ENCODE data around the gene TNFSF11.
"Not testable (repeated sequence)": the region's sequence is repeated elsewhere in the genome, so short reads cannot be mapped to it uniquely, and the experiment has no call there.

TNFSF11 gene, protein sequence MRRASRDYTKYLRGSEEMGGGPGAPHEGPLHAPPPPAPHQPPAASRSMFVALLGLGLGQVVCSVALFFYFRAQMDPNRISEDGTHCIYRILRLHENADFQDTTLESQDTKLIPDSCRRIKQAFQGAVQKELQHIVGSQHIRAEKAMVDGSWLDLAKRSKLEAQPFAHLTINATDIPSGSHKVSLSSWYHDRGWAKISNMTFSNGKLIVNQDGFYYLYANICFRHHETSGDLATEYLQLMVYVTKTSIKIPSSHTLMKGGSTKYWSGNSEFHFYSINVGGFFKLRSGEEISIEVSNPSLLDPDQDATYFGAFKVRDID

DNA sequence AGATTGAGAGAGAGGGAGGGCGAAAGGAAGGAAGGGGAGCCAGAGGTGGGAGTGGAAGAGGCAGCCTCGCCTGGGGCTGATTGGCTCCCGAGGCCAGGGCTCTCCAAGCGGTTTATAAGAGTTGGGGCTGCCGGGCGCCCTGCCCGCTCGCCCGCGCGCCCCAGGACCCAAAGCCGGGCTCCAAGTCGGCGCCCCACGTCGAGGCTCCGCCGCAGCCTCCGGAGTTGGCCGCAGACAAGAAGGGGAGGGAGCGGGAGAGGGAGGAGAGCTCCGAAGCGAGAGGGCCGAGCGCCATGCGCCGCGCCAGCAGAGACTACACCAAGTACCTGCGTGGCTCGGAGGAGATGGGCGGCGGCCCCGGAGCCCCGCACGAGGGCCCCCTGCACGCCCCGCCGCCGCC lies at the start of gene TNFSF11:
TNFSF11 (plus strand) TSS at position 142 of the 400 bp plus-strand sequence; CDS start at position 294, 152 bp downstream.
- DNase-seq: no peak

DNA sequence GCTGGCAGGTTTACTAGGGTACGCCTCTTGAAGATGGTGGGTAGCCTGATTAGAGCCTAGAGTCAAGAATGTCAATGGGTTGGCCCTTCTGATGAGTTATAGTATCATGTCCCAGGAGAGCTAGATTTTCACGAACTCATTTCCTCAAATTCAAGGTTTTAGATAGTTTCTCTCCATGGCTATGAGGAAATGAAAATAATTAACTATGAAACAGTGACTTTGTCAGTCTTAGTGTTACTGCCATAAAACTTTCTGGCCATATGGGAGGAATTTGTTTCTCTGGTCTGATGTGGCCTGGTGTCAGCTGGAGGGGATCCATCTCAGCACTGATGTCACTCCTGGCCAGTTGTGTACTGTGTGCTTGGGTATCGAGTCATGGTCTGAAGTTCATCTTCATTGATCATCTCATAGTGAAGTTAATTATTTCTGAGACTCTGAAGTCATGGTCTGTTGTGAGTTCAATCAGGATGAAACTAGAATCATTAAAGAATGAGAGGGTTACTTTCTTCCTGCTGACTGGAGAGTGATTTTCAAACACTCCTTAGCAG lies 49.4 kb upstream of the TNFSF11 start:
- no peak for DNase-seq

DNA sequence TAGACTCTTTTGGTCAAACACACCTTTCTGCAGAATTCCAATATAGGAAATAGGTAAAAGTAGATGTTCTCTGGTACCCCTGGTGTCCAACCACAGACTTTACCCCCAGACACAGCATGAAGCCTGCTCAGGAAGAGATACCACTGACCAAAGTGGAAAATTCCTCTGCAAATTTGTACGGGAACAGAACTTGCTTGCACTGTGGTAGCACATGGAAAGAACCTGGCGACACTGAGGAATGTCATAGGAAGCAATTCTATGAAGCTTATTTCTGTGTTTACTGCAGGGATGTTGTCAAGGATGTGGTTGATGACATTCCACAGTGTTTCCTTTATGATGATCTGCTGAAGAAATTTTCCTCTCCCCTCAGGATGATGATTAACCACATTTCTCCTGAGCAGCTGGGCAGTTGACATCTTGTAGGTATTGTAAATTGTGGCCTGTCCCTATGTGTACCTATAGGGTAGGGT lies 48.9 kb upstream of the TNFSF11 start:
- no peak for DNase-seq

DNA sequence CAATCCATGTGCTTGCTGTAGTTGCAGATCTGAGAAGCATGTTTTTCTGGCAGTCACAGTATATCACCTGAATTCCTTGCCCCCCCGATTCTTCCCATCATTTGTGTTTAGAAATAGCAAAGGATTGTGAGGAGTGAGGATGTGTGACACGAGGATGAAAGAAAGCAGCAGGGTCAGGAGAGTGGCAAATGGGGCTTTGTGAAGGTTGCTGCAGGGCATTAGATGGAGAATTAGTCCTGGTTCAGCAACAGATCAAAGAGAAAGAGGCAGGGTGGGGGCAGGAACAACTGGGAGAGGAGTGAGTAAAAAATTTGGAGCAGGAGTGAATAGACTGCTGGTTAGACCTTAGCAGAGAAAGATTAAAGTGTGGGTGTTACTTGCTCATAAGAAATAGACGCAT lies 47.7 kb upstream of the TNFSF11 start:
- DNase-seq: no peak

DNA sequence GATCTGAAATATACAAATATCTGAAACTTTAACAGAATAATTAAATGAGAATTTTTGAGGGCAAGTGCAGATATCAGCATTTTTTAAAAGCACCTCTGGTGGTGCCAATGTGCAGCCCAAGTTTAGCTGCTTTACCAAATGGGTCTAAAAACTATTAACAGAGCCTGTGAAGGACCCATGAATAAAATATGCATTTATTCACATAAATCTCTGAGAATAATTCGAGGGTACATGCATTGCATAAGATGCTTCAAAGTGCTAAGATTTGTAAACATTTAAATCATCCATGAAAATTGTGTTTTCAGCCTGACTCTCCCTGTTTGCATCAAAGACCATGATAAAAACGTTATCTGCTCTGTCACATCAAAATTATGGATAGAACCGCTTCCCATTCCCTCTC lies 47.1 kb upstream of the TNFSF11 start:
- no peak for DNase-seq

DNA sequence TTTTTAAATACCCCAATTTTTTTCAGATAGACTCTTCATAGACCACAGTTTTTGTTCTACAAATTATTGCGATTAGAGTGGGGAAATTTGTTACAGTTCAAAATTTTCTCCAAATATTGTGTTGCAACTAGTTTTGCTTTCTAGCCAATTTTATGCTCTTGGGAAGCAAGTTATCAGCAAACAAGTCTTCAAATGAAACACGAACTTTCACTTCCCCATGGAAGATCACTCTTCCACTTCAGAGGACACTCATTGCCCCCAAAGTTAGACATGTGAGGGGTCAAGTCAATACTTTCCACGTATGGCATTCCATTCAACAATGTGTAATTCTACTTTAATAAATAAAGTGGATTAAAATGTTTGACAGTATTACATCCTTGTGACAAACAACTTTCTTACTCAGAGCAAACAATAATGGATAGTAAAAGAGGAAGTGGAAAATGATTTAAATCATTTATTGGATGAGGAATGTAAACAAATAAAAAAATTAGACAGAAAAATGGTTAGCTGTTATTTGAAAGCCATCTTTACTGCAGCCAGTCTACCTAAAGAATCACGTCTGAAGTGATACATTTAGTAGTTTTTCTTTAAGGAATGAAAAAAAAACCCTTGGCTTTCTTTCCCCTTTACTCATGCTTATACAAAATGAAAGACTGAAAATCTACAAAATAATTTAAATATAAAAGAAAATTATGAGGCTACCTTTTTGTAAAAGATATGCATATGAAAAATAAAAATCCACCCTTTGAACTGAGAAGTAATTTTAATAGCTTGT lies 41.2 kb upstream of the TNFSF11 start:
- no peak for DNase-seq

DNA sequence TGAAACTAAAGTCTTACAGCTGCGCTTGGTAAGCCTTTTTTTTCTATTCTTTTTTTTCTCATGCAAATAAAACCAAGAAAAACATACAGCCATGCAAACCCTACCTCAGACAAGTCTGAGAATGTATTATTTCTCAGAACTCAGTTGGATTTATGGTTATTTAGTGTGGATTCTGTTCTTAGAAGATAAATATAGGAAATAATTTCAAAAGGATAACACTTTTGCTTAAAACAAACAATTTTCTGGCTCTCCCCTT lies 40.7 kb upstream of the TNFSF11 start:
- no peak for DNase-seq

DNA sequence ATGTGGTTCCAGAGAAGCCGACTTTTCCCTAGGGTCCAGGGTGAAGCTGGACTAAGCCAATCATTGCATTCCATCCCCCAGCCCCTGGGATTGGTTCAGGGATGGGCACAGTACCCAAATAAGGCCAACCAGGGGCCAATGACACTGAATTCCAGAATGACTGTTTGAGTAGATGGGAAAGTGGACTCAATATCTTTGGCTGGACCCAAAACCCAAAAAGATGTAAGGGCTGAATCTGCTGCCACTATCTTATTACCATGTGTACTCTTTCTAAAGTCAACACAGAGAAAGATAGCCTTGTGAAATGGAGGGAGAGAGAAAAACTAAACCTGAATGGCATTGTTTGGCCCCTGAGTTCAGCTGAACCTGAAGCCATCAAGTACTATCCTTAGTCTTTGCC lies 39.2 kb upstream of the TNFSF11 start:
- DNase-seq: no peak

DNA sequence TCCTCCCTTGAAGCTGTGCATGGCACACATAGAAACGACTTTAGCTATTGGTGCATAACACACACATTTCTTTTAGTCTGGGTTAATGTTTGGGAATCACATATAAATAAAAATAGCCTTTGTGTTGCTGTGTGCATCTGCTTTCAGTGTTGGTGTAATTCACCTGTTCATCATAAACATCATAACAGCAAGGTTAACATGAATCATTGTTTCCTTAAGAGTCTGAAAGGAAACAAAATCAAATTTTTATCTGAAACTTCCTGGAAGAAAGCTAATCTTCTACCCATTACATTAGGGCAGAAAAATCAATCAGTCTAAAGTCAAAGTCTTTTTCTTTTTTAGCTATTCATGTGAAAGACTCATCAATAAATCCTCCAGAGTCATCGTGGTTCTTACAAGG lies 35.0 kb upstream of the TNFSF11 start:
- DNase-seq: no peak

DNA sequence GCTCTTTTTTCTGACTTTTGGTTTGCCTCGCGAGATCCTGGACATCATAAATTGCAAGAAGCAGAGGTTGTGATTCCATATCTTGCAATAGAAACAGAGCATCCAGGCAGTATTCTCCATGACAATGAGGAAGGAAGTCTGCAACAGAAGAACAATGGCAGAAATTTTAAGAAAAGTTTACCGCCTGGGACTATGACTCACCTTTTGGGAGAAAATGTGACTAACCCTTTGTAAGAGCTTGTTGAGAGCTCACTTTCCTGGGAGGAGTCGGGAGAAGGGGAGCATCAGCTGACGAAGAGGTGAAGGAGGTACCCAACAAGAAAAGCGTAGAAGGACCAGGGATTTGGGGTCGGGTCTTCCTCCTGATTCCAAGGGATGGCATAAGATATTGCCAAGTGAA lies 34.3 kb upstream of the TNFSF11 start:
- DNase-seq: no peak

DNA sequence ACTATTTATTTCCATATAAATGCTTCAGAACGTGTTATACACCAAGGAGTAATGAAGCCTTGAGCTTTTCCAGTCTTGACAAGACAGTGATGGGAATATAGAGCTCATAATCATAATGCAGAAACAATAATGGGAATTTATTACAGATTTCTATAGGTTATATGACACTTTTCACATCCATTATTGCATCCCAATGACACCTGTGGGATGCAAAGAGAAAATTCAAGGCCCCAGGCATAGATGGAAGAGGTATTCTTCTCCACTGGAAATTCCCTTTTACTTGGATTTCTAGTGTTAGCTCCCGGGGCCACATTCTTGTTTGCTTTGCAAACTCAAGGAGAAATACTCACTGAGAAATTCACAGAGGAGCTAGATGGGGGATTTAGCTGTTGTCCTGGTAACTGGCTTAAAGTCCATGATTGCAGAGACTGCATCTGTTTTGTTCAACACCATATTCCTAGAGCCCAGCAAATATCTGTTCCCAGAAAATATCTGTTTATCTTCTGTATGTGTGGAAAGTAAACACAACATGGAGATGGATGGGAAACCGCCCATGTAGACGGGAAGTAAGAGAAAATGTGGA lies 30.6 kb upstream of the TNFSF11 start:
- DNase-seq: no peak

DNA sequence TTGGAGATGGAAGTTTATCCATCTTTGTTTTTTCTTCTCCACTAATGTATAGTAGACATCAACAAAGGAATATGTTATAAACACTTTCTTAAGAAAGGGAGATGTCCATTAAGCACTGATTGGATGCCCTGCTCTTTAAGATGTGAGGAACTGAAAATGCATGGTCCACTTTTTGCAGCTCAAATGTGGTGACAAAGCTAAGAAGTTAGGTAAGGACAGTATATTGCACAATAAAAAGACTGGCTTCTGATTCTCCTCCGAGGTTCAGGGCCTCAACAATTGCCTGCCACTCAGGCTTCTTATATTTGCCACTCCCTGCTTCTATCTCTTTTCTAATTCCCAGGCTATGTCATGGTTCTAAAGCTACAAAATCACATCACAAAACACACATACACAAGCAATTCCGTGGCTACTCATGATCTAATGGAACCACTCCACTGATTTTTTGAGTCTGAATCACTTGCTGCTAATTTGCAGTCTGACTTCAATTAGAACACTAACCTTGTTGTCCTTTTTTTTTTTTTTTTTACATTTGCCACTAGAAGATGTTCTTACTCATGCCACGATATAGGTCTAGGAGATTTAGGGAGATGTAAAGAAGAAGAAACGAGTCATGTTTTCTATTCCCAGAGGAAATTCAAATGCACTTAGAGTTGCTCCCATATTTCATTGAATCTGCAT lies 29.6 kb upstream of the TNFSF11 start:
- DNase-seq: no peak

DNA sequence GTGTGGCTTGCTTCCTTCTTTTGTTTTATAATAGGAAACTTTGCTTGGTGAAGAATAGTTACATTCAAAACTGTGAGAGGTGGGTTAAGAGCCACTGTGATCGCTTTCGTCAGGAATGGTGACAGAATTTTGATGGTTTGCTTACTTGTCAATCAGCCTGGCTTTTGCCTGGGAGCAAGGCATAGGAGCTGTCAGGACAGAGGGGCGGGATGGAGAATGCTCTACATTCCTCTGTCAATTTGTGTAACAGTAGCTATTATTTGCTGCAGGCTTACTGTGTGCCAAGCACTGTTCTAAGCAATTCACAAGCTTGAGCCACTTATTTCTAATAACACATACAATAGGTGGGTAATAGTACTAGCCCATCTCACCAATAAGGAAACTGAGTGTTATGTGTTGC lies 28.1 kb upstream of the TNFSF11 start:
- DNase-seq: no peak

DNA sequence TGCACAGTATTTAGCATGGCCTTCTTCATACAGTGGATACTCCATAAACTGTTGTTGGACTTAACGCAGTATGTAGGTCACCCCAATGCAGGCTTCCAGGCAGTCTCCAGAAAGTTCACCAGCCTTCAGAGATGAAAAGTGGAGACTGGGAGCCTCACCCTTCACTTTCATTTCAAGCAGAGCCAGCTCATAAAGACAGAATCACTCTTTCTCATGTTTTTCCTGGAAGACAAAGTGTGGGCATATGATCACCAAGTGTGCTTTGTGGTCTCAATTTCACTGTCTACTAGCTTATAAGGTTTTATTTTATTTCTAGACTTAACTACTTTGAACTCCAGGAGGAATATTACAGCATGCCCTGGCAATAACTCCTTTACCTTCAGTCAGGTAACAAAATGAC lies 26.3 kb upstream of the TNFSF11 start:
- DNase-seq: no peak

DNA sequence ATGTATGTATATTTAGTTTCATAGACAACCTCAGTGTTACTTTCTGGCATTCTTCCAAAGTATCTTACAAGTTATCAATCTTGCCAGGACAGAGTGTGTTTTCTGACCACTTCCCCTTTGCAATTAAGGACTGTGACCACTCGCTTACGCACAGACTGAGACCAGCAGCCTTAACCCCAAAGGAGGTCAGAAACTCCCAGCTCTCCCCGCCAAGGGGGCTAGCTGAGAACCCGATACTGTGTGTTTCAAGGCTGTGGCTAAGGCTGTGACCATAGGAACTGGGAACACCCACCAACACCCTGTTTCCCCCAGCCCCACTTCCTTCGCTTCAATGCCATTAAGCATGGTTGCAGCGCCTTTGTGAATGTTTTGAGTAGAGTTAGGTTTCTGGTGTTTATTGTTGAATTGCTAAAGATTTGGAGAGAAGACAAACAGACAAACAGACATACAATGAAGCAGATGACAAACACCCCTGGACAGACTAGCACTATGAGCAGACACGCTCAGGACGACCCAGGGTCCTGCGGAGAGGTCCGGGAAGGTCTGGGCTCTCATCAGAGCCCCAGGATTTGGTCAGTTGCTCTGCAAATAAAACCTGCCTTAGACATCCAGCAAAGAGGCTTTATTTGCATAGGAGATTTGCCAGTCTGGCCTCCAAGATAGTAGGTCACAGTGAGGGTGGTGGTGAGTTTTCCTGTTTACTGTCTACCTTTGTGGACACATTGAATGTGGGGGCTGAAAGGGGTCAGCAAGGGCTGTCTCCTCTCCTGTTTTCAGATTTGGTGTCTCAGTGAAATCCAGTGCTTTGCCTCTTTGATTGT lies 25.0 kb upstream of the TNFSF11 start:
- no peak for DNase-seq

DNA sequence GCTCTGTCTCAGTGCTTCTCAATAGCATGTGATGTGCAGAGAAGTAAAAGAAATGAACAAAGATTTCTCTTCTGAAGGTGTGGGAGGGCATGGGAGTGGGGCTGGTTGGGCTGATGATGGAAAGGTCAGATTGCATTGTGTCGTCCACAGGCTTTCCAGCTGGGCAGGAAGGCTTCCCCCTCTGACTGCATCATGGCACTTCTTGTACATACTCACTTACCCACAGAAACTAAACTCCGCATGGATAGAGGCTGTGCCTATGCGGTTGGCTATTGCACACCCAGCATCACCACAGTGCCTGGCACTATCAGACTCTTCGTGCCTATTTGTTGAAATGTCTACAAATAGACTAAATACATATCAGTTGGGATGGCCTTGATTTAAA lies 24.4 kb upstream of the TNFSF11 start:
- DNase-seq: no peak

DNA sequence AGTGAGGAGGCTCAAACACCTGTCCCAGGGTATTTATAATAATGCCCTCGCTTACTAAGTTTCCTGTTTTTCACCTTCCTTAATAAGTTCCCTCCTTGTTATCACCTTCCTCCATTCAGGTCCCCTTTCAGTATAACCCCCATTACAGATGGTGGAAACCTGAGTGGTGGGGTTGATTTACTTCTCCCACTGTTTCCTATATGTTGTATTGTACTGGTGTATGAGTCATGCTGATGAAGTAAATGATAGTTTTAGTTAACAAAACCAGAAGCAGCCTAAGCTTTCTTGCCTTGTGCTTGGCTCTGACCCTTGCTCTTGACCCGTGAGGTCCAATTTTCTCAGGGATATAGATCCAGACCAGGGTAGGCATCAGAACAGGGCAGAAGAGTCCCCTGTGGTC lies 22.3 kb upstream of the TNFSF11 start:
- no peak for DNase-seq

DNA sequence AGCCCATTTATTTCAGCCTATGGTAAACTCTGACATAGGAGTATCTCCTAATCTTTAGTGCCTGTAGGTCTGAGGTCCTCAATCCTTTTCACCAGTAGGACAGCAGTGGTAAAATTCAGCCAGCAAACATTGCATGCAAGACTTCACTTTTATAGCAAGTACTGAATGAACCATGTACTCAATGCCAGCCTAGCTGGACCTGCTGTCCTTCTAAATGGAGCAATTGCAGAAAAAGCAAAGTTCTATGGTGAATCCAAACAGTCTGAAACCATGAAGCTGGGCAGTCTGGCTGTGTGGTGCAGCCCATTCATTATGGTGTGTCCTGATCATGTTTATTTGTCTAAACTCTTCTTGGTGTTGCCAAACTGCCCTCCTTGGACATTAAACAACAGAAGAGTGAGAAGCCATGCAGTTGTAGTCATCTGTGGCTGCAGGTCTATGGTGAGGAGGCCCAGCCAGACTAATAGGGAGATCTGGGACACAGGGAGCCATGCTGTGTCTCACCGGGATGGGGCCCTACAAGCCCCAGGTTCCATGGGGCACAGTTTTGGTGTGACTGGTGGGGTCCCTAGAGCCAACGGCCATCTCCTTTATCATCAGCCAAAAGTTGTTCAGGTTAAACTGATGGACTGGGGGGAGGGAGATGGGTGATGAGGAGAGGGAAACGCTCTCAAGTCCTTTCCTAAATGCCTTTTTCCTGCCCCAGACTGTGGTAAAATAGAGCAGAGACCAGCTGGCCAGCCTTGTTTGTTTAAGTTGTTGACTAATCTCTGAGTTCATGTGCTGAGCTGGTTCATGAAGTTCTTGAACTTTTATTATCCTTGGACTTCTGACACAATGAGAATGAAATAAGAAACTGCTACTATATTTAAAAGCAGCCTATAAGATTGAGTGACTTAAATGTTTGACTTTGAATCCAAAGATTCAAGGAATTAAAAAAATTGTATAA lies 20.6 kb upstream of the TNFSF11 start:
- DNase-seq: no peak

DNA sequence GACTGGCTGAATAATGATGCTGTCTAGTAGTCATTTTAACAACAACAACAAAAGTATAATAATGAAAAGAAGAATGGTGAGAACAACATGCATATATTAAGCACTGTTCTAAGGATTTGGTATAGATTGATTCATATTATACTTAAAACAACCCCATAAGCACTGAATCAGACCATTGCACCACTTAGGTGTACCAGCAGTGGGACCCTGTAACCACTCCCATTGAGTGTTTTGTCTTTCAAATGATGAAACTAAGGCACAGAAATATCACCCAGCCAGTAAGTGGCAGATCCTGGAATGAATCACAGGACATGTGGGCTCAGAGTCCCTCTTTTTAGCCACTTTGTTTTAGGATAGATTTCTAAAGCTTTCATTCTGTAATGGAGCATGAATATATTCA lies 14.9 kb upstream of the TNFSF11 start:
- no peak for DNase-seq

DNA sequence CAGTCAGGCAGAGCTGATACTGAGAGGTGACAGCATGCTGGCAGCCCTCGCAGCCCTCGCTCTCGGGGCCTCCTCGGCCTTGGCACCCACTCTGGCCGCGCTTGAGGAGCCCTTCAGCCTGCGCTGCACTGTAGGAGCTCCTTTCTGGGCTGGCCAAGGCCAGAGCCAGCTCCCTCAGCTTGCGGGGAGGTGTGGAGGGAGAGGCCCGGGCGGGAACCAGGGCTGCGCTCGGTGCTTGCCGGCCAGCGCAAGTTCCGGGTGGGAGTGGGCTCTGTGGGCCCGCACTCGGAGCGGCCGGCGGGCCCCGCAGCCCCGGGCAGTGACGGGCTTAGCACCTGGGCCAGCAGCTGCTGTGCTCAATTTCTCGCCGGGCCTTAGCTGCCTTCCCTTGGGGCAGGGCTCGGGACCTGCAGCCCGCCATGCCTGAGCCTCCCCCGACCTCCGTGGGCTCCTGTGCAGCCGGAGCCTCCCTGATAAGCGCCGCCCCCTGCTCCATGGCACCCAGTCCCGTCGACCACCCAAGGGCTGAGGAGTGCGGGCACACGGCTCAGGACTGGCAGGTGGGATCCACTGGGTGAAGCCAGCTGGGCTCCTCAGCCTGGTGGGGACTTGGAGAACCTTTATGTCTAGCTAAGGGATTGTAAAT lies 14.3 kb upstream of the TNFSF11 start:
- DNase-seq: not testable (repeated sequence)

DNA sequence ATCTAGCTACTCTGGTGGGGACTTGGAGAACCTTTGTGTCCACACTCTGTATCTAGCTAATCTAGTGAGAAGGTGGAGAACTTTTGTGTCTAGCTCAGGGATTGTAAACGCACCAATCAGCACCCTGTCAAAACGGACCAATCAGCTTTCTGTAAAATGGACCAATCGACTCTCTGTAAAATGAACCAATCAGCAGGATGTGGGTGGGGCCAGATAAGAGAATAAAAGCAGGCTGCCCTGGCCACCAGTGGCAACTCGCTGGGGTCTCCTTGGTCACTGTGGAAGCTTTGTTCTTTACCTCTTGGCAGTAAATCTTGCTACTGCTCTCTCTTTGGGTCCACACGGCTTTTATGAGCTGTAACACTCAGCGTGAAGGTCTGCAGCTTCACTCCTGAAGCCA lies 13.6 kb upstream of the TNFSF11 start:
- DNase-seq: not testable (repeated sequence)
